IPS DF 19.7 (cell line): ENCODE measurements around the gene MPZL2.

Experiments
- DNase-seq: peaks from one replicate; pipeline ENCODE4 v3.0.0-alpha.2; 2013; ENCODE audit warnings: low read depth, low spot score

The MPZL2 gene

DNA sequence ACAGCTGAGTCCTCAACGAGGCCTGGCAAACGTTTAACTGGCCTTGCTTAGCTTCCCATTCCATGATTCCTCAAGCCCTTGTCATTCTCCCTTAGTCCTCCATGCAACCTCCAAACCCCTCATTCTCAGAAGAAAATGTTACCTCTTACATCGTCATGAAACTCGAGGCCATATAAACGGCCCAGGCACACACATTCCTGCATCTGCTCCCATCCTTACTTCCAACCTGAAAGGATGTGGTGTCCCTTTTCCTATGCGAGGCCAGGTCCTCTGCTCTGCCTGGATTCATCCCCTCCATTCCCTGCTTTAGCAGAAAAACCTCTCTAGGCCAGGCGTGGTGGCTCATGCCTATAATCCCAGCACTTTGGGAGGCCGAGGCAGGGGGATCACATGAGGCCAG, 20.9 kb downstream of the MPZL2 start:
- no peak for DNase-seq

DNA sequence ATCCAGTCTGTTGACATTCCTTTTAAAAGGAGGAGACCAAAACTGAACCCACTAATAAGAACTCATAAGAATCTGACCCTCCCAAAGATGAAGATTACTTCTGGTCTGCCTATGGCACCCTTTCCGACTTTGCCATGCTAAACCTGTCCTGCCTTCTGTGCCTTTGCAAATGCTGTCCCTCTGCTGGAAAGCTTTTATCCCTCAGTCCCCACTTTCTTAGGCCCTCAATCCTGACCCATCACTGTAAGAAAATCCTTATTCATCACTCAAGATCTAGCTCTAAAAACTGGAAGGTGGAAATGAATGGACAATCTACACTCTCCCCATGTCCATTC, 22.4 kb downstream of the MPZL2 start:
- no peak for DNase-seq

DNA sequence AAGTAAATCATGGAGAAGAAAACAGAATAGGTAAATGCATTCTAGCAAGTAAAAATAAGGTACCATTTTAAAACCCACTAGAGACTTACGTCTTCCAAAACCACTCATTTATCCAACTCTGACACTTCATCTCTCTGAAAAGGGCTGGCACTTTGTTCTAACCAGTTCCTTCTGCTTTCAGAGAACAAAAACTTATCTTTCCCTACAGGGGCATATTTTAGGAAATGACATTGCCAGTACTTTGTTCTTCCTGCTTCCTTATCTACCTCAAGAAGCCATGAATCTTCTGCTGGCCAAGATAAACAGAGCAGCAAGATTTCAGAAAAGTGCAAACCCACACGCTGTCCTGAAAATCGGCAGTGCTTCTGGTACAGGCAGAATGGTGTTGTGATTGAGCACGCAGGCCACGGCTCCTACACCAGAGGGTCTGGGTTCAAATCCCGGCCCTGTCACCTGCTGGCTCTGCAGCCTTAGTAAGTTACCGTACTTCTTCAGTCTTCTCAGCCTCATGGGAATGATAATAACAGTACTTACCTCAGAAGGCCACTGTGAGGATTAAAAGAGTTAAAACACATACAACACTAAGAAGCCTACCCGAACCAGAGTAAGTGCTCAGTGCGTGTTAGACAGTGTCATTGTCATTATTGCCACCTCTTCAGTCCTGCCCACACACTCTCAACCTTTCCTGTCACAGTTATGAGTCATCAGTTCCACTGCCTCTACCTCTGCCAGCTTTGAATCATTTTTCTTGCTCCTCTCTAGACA, 22.9 kb downstream of the MPZL2 start:
- no peak for DNase-seq

DNA sequence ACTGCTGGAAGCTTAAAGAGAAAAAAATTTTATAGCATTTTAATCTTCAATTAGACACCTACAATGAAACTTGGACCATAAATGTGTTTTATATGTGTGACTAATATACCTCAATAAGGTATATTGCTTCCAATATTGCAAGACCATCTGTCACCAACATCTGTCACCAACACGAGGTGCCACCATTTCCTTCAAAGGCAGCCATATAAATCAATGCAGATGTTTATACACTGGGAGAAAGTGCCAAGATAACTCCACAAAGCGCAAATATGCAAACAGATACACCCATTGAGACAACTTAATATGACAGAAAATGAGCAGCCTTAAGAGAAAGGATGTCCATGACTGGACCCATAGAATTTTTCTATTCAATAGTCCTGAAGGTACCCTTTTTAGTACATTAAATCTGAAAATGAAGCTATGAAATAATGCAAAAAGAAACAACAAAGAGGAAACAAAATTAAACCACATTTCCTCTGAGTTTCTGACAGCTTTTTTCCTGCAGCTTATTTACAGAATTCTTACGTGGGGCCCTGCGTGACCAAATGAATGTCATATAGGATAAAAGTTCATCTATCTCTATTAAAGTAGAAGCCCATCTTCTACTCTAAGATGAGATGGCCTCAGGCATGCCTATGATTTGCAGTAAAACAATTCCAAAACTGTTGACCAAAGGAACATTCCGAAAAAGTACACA, 24.4 kb downstream of the MPZL2 start:
- DNase-seq, result no peak

DNA sequence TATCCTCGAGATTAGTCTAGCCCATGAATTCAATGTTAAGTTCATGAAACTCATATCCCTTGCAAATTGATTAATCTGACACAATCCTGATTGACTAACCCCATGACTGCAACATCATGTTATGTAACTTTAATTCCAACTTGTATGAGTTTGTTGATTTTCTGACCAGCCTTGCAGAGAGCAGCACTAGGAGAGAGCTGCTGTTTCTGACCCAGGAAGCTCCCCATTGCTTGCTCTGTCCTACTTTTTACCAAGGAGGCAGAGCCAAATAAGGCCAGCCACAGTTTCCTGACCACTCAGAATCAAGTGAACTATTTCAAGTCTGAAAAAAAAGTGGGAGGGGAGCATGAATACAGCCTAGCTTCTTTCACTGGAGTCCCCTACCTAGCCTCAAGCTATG, 25.2 kb downstream of the MPZL2 start:
- DNase-seq, result no peak

DNA sequence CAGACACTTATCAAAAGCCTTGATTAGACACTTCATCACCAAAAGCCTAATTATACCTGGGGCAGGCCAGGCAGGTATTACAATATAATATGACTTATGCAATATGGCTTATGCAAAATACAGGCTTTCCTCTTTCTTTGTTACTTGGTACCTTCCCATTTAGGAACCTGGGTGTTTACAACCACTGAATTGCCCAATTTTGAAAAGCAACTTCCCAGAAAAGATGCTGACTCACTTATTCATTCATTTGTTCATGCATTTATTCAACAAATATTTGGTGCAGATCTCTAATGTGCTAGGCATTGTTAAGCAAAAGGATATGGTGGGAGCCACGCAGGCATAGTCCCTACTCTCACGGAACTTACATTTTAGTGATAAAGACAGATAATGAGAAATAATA, 25.7 kb downstream of the MPZL2 start:
- DNase-seq, result no peak

DNA sequence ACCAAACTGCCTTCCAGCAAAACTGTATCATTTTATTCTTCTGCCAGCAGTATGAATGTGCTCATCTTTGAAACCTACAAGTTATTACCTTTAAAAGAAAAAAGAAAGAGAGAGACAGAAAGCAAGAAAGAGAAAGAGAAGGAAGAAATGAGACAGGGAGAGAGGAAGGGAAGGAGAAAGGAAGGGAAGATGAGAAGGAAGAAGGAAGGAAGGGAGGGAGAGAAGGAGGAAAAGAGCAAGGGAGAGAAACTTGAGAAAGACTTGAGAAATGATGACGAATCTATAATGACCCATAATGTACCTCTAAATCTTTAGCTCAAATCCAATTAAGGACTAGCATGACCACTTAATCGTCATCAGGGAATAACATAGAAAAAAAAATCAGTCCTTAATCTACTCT, 27.9 kb downstream of the MPZL2 start:
- DNase-seq, result no peak

DNA sequence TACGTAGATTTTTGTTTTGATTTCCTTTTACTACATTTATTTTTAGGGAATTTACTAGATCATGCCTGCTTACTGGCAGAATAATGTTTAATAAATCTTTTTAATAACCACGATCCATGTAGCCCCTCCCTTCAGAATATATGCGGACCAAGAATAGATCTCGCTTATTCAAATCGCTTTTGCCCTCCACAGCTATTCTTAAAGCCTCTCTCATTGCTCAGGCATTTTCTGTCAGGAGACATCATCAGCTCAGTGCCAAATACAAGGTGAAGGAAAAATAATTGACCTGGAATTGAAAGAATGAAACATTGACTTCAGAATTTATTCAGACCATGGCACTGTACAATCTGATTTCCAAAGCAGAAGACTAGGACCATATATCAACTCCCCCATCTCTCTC, 29.3 kb downstream of the MPZL2 start:
- no peak for DNase-seq

DNA sequence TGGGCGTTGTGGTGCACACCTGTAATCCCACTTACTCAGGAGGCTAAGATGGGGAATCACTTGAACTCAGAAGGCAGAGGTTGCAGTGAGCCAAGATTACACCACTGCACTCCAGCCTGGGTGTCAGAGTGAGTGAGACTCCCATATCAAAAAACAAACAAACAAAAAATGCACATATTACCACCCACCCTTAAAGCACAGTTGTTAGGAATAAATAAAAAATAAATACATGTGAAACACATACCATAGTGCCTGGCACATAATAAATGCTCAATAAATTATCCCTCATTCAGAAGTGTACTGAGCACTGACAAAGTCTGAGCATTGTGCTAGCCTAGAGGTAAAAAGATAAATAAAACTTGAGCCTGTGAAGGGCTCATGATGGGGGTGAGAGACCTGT, 30.2 kb downstream of the MPZL2 start:
- no peak for DNase-seq

DNA sequence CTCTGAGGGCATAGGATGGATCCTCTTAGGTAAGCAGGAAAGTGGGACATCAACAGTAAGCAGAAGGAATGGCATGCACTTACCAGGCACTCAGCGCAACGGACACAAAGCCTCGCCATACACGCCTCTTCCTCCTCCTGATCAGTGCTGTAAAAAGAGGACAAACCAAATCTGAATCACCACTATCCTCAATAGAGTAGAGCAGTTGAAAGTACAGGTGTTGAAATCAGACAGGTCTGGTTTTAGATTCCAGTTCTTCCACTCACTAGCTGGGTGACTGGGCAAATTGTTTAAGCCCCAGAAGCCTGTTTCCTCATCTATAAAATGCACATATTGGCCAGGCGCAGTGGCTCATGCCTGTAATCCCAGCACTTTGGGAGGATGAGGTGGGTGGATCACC, 30.7 kb downstream of the MPZL2 start:
- no peak for DNase-seq

DNA sequence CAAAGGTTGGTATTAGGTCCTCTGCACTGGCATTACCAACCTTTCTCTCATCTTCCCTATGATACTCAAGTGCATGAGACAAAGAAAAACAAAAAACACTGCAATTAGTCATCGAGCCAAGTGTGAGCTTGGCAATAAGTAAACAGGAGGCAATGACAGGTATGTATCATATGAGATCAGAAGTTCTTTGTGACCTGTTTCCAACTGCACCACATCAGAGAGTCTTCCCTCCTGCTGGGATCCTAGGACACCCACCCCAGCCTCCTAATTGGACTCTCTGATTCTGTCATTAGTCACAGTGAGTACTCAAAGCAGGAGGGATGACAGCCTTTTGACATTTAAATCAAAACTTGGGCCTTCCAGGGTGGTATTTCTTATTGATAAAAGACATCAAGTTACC, 31.4 kb downstream of the MPZL2 start:
- DNase-seq, result no peak

DNA sequence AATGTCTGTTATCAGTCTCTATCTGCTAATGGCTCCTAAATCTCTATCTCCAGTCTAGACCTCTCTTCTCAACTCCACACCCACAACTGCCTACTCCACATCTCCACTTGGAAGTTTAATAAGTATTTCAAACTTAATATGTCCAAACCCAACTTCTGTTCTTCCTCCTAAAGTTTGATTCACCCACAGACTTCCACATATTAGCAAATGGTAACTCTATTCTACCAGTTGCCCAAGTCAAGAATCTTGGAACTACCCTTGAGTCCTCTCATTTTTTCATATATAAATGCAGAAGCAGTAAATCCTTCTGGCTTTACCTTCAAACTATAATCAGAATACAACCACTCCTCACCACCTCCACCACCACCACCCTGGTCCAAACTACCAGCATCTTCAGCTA, 32.6 kb downstream of the MPZL2 start:
- DNase-seq, result no peak

DNA sequence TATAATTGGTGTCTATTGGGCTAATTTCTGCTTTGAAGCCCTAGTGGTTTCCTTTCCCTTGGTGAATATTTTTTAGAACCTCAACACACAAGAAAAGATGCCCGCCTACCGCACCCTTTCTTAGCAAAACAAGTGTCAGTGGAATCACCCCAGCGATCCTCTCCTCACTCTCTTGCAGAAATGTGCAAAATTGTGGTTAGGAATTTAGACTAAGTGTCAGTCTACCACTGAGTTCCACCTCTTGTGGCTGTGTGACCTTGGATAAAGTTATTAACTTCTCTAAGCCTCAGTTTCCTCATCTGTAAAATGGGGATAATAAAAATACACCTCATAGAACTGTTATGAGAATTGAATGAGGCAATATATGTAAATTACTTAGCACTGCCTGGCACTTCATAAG, 34.0 kb downstream of the MPZL2 start:
- DNase-seq, result no peak

DNA sequence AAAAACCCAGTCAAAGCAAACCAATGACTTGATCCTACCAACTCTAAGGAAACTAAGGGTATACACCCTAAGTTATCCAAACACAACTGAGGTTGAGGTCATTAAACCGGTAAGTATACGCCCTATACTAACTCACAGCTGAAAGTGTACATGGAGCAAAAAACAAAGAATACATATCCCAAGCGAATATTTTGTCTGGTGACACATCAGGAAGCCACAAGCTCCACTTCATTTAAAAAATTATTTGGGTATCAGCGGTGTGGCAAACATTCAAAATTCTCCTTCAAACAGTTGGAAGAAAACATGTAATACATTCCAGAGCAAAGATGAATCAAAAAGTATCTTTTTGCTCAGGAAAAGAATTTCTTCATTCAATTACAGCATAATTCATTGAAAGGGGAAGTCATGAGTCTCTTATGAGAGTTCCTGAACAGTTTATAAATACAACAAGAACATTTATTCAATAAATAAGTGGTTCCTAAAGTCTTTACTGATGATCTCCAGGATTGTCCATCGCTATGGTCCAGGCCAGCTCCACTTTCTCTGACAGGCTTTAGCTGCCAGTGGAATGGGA, 34.7 kb downstream of the MPZL2 start:
- DNase-seq, result no peak

DNA sequence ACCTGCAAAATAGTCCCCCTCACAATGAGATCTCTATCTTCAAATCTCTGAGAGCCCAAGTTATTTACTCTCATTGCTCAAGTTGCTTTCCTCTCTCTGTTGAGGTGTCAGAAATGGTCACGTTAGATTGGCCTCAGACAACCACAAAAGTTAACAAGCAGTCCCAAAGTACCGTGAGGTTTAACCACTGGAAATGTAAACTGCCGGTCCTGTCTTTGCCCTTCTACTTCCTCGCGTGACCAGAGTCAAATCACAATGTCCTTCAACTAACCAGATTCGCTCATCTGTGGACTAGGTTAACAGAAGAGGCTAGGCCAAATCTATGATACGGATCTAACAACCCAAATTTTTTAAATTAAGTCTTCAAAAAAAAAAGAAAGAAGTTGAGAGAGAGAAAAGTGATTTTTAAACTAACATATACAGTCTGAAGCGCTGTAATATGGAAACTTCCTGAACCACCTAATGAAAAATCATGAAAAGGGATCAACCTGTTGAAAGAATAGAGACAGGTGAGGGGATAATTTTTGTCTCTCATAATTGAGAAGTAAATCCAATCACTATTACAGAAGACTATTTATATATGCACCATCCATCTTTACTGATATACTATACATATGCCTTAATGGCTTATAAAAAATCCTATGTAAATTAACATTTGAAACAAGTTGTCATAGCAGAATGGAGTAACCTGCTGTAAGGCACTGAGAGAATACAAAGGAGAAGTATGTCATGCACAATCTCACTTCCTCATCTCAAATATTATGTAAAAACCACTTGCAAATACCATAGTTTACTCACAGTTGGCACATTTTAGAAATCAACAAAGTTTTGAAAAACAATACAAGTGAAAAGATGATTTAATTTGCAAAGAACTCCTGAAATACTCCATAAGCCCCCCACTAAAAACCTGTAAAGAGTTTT, 36.0 kb downstream of the MPZL2 start:
- DNase-seq, result no peak

DNA sequence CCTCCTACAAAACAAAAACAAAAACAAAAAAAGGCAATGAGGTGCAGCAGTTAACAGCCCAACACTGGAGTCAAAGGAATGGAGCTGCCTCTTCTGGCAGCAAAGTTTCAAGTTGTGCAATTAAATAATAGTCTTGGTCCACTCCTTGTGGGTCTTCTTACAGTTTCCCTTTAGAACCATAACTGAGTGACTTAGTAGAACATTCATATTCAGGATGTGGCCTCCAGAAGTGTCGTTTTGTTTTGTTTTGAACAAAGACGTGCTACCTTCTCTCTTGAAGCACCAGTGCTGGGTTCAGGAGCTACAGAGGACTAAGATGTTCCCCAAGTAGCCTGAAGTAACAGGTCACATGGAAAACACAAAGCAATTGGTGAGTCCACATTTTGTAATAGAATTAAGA, 37.3 kb downstream of the MPZL2 start:
- no peak for DNase-seq

DNA sequence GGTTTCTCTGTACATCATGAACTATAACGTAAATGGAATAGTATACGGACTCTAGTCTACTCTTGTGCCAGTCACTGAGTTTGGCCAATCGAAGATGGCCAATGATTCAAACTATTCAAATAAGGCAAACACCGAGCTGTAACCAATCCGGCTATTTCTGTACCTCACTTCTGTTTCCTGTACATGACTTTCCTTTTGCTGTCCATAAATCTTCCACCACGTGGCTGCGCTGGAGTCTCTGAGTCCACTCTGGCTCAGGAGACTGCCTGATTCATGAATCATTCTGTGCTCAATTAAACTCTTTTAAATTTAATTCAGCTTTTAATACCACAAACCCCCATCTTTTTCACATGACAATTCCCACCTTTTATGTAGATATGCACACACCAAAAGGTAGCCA, 37.8 kb downstream of the MPZL2 start:
- no peak for DNase-seq

DNA sequence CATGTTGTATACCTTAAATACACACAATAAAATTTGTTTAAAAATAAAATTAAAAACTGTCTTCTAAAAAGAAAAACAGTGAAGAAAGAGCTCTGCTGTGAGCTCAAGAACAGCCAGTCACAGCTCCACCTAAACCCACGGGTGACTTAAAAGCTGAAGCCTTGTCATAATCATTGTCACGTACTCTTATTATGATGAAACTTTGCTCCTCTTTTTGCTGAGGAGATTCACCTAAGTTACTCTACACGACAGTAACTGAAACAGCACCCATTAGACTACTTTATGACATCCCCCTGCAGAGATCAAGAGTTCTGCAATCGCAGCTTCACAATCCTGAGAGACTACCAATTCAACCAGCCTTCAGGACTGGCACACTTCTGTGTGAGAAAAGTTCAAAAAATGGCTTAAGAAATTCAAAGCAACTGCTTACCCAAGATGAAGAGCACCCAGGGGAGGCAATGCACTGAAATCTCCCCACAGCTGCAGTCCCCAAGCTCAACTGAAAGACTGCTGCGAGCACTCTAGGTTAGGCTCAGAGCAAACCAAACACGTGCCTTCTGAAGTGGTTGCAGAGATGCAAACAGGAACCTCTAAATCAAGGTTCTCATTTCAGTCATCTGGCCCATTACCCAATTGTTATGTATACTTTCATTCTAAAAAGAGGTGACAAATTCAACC, 39.4 kb downstream of the MPZL2 start, which contains the start of gene JAML:
Gene JAML (minus strand): TSS at position 501 of the 678 bp plus-strand sequence. CDS start 10,145 bp downstream, outside the sequence.
- no peak for DNase-seq

DNA sequence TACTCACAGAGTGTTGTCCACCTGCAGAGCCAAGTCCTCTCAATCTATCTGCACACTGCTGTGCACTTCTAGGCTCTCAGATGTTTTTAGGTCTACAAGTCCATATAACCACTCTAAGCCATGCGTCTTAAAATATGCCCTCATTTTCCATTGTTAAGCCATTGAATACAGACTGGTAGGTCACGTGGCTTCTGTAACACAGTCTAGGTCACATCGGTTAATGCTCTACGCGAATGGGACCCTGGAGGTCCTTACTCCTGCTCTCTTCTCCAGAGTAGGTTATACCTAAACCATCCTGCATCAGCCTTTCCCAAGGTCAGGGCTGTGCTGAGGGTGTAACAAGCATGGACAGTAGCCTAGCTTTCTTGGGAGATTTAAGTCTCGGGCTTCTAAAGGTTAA, 40.1 kb downstream of the MPZL2 start:
- no peak for DNase-seq

DNA sequence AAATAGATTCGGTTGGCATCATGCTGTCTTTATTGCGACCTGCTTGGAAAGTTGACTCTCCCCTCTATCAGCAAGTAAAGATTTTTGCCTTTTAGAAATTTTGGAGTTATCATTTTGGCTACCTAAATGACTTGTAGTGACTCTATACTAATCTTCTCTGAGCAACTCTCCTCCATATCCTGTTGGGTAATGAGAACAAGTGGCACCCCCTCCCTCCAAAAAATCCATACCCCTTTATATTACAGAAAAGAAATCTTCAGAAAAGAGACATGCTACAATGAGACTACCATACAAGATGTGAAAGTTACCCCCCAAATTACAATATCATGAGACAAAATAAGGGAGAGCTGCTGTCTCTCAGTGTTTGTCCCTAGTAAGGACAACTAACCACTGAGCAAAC, 40.5 kb downstream of the MPZL2 start:
- DNase-seq, result no peak

DNA sequence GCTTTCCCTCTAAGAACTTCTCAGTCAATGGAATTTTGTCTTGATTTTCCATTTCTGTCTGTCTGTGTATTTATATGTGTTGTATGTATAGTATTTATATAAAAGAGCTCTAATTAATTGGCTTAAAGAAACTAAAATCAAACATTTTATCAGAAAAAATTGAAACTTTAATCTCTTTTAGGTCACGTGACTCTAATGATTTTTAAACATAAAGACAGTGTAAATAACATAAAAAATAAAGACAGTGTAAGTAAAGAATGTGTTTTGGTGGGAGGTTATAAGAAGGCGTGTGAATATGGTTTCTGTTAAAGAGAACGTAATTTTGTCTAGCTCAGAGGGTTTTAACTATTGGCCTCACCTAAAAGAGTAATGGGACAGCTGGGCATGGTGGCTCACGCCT, 41.7 kb downstream of the MPZL2 start:
- no peak for DNase-seq

DNA sequence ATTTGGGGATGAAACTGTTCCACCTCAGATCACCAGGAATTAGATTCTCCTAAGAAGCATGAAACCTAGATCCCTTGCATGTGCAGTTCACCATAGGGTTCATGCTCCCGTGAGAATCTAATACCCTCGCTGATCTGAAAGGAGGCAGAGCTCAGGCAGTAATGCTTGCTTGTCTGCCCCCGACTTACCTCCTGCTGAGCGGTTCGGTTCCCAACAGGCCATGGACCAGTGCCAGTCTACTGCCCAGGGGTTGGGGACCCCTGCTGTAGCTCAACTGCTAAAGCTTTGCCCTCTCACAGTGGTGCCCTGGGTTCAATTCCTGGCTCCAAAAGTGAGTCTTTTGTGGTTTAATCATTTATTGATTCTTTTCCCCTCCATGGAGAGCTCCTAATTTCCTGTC, 42.7 kb downstream of the MPZL2 start:
- DNase-seq, result no peak
